Smooth muscle cell of the pulmonary artery (primary cell): ENCODE data around the gene HHIP. TPM values are rescaled to one million over a fixed set of nuclear protein-coding genes. Genes with fewer than 3 reads are reported as not detected.

ENCODE experiments used
- total RNA-seq: library from RNA; depleted of rRNA; stranded (reverse); fragments of >200 nt; gene quantifications from 2 replicates; pipeline ENCODE4 v1.2.3, GENCODE V29; 2014

The HHIP gene, protein sequence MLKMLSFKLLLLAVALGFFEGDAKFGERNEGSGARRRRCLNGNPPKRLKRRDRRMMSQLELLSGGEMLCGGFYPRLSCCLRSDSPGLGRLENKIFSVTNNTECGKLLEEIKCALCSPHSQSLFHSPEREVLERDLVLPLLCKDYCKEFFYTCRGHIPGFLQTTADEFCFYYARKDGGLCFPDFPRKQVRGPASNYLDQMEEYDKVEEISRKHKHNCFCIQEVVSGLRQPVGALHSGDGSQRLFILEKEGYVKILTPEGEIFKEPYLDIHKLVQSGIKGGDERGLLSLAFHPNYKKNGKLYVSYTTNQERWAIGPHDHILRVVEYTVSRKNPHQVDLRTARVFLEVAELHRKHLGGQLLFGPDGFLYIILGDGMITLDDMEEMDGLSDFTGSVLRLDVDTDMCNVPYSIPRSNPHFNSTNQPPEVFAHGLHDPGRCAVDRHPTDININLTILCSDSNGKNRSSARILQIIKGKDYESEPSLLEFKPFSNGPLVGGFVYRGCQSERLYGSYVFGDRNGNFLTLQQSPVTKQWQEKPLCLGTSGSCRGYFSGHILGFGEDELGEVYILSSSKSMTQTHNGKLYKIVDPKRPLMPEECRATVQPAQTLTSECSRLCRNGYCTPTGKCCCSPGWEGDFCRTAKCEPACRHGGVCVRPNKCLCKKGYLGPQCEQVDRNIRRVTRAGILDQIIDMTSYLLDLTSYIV
- total RNA-seq = 11.1 and 26.0 TPM in 2 replicates

GRCh38 chr4:144645631-144646522, at the start of gene HHIP:
TSS of gene HHIP (plus strand) at chr4:144646156. CDS start at chr4:144646676, 520 bp downstream.

